ENCODE measurements around the gene CCNQ.

DNA sequence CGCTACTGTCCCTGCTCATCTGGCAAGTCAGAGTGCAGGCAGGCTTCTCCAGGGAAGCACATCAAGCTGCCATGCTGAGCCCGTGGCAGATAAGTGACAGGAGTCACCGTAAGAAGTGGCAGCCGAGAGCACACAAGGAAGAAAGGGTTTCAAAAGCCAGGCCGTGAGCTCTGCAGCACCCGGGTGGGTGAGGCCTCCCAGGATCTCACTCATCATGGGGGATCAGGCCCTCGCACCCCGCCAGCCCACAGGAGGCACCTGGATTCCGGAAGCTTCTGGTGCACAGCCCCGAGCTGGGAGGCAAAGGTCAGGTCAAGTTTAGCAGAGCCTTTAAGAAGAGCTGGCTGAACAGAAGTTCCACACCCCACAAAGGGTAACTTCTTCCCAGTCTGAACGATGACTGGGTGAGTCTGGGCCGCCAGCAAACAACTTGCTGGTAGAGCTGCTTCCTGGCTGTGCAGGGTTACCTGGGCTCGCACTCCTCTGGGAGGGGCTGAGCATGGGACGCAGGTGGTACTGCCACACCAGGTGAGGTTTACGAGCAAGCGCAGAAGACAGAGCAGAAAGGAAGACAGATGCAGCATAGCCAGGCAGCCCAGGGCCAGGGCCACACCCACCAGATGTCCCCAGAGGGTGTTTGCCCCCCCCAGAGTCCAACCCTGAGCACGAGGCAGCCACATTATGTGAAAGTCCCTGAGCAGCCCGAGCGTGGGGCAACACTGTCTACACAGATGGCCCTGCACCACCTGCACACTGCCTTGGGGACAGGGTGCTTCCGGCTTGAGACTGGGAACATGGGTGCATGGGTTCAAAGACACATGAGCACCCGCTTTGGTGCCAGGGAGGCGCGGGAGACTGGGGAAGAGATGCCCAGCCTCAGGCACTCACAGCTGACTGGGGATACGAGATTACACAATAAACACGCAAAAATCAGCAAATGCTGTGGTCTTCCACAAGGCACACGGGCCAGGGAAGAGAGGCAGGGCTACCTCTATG, 7.7 kb downstream of the CCNQ start:
- TF ChIP-seq, protein P1, sequence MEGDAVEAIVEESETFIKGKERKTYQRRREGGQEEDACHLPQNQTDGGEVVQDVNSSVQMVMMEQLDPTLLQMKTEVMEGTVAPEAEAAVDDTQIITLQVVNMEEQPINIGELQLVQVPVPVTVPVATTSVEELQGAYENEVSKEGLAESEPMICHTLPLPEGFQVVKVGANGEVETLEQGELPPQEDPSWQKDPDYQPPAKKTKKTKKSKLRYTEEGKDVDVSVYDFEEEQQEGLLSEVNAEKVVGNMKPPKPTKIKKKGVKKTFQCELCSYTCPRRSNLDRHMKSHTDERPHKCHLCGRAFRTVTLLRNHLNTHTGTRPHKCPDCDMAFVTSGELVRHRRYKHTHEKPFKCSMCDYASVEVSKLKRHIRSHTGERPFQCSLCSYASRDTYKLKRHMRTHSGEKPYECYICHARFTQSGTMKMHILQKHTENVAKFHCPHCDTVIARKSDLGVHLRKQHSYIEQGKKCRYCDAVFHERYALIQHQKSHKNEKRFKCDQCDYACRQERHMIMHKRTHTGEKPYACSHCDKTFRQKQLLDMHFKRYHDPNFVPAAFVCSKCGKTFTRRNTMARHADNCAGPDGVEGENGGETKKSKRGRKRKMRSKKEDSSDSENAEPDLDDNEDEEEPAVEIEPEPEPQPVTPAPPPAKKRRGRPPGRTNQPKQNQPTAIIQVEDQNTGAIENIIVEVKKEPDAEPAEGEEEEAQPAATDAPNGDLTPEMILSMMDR (IDR thresholded peaks at IDR 0.05; ENCODE audit: low read depth, low read length, missing input control), result no peak
- TF ChIP-seq RAD21 (IDR thresholded peaks at IDR 0.05) (no peak), GABPA (IDR thresholded peaks at IDR 0.05 in 1 of 2, conservative IDR thresholded peaks at IDR 0.05 in 1 of 2) (no peak), SP1 (IDR thresholded peaks at IDR 0.05) (no peak), FOXA2 (IDR thresholded peaks at IDR 0.05) (no peak)
- TF ChIP-seq, protein P2, sequence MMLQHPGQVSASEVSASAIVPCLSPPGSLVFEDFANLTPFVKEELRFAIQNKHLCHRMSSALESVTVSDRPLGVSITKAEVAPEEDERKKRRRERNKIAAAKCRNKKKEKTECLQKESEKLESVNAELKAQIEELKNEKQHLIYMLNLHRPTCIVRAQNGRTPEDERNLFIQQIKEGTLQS (IDR thresholded peaks at IDR 0.05), result no peak
- TF ChIP-seq, protein P3, sequence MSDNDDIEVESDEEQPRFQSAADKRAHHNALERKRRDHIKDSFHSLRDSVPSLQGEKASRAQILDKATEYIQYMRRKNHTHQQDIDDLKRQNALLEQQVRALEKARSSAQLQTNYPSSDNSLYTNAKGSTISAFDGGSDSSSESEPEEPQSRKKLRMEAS (IDR thresholded peaks at IDR 0.05), result no peak
- TF ChIP-seq, protein P4, sequence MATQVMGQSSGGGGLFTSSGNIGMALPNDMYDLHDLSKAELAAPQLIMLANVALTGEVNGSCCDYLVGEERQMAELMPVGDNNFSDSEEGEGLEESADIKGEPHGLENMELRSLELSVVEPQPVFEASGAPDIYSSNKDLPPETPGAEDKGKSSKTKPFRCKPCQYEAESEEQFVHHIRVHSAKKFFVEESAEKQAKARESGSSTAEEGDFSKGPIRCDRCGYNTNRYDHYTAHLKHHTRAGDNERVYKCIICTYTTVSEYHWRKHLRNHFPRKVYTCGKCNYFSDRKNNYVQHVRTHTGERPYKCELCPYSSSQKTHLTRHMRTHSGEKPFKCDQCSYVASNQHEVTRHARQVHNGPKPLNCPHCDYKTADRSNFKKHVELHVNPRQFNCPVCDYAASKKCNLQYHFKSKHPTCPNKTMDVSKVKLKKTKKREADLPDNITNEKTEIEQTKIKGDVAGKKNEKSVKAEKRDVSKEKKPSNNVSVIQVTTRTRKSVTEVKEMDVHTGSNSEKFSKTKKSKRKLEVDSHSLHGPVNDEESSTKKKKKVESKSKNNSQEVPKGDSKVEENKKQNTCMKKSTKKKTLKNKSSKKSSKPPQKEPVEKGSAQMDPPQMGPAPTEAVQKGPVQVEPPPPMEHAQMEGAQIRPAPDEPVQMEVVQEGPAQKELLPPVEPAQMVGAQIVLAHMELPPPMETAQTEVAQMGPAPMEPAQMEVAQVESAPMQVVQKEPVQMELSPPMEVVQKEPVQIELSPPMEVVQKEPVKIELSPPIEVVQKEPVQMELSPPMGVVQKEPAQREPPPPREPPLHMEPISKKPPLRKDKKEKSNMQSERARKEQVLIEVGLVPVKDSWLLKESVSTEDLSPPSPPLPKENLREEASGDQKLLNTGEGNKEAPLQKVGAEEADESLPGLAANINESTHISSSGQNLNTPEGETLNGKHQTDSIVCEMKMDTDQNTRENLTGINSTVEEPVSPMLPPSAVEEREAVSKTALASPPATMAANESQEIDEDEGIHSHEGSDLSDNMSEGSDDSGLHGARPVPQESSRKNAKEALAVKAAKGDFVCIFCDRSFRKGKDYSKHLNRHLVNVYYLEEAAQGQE (IDR thresholded peaks at IDR 0.05), result no peak

Data from liver (tissue), 3 donors.